ENCODE measurements around the gene HGS. TPM values are rescaled to one million over a fixed set of nuclear protein-coding genes. Genes with fewer than 3 reads are reported as not detected.

Gene HGS
- total RNA-seq, 1 experiment from 2014 or later: 187 TPM

DNA sequence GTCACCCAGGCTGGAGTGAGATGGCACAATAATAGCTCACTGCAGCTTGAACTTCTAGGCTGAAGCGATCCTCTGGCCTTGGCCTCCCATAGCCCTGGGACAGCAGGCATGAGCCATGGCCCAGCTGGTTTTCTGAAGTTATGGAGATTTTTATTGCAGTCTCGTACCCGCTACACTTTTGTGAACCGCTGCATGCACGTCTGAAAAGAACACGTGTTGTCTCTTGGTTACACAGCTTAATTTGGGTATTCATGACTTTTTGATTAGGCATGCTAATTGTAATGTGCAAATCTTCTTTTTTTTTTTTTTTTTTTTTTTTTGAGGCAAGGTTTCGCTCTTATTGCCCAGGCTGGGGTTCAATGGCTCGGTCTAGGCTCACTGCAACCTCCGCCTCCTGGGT, 41.6 kb downstream of the HGS start:
- ChIA-PET POLR2A (ENCODE audit: low non-redundant PET) (no interaction called here), CTCF (no interaction called here)
- intact Hi-C loops (cut with micrococcal nuclease; ENCODE audit: unreplicated experiment): no loop called here
- Histone ChIP-seq H3K9me3 (ENCODE audit: low read depth, low read length, poor library complexity, severe bottlenecking) (no peaks in the 10 kb centered on the region), H3K27me3 (replicated peaks; ENCODE audit: insufficient read depth, low read depth, low read length, poor library complexity) (no peaks in the 10 kb centered on the region), H3K4me1 (ENCODE audit: insufficient read depth, low read length, poor library complexity, severe bottlenecking) (peaks cover 11% of the 10 kb centered on the region), H3K36me3 (ENCODE audit: insufficient read depth, low read length, poor library complexity, severe bottlenecking) (no peaks in the 10 kb centered on the region), H3K27ac (ENCODE audit: low read depth, low read length, poor library complexity, severe bottlenecking) (no peak overlapping the region), H3K4me3 (ENCODE audit: low read depth, low read length, poor library complexity, severe bottlenecking) (no peak overlapping the region)
- no peak for DNase-seq (ENCODE audit: low spot score)
- no peak for TF ChIP-seq EZH2 (IDR thresholded peaks at IDR 0.05; ENCODE audit: borderline replicate concordance, low read depth, low read length, poor library complexity, severe bottlenecking)
- no TSS peak for BruUV-seq (replicated peaks)

DNA sequence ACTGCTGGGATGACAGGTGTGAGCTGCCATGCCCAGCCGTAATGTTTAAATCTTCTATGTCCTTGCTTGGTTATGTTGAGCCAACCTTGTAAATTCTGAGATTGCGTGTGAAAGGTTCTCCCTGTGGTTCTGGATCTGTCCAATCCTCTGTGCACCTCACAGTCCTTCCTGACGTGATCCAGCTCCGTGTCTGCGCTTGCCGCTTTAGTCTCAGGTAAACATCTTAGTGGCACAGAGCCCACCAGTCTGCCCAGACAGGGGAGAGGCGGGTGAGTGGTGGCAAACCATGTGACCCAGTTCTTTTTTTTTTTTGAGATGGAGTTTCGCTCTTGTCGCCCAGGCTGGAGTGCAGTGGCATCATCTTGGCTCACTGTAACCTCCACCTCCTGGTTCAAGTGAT, 42.2 kb downstream of the HGS start:
- Histone ChIP-seq H3K4me1 (ENCODE audit: insufficient read depth, low read length, poor library complexity, severe bottlenecking) (peaks cover 12% of the 10 kb centered on the region), H3K36me3 (ENCODE audit: insufficient read depth, low read length, poor library complexity, severe bottlenecking) (no peaks in the 10 kb centered on the region), H3K9me3 (ENCODE audit: low read depth, low read length, poor library complexity, severe bottlenecking) (no peaks in the 10 kb centered on the region), H3K4me3 (ENCODE audit: low read depth, low read length, poor library complexity, severe bottlenecking) (no peak overlapping the region), H3K27me3 (replicated peaks; ENCODE audit: insufficient read depth, low read depth, low read length, poor library complexity) (no peaks in the 10 kb centered on the region), H3K27ac (ENCODE audit: low read depth, low read length, poor library complexity, severe bottlenecking) (no peak overlapping the region)
- no TSS peak for BruUV-seq (replicated peaks)
- intact Hi-C loops (cut with micrococcal nuclease; ENCODE audit: unreplicated experiment): no loop called here
- DNase-seq (ENCODE audit: low spot score): no peak
- ChIA-PET POLR2A (ENCODE audit: low non-redundant PET) (no interaction called here), CTCF (no interaction called here)
- TF ChIP-seq, protein P1, sequence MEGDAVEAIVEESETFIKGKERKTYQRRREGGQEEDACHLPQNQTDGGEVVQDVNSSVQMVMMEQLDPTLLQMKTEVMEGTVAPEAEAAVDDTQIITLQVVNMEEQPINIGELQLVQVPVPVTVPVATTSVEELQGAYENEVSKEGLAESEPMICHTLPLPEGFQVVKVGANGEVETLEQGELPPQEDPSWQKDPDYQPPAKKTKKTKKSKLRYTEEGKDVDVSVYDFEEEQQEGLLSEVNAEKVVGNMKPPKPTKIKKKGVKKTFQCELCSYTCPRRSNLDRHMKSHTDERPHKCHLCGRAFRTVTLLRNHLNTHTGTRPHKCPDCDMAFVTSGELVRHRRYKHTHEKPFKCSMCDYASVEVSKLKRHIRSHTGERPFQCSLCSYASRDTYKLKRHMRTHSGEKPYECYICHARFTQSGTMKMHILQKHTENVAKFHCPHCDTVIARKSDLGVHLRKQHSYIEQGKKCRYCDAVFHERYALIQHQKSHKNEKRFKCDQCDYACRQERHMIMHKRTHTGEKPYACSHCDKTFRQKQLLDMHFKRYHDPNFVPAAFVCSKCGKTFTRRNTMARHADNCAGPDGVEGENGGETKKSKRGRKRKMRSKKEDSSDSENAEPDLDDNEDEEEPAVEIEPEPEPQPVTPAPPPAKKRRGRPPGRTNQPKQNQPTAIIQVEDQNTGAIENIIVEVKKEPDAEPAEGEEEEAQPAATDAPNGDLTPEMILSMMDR (conservative IDR thresholded peaks at IDR 0.05; ENCODE audit: low read depth, low read length): no peak
- no peak for TF ChIP-seq EZH2 (IDR thresholded peaks at IDR 0.05; ENCODE audit: borderline replicate concordance, low read depth, low read length, poor library complexity, severe bottlenecking)

DNA sequence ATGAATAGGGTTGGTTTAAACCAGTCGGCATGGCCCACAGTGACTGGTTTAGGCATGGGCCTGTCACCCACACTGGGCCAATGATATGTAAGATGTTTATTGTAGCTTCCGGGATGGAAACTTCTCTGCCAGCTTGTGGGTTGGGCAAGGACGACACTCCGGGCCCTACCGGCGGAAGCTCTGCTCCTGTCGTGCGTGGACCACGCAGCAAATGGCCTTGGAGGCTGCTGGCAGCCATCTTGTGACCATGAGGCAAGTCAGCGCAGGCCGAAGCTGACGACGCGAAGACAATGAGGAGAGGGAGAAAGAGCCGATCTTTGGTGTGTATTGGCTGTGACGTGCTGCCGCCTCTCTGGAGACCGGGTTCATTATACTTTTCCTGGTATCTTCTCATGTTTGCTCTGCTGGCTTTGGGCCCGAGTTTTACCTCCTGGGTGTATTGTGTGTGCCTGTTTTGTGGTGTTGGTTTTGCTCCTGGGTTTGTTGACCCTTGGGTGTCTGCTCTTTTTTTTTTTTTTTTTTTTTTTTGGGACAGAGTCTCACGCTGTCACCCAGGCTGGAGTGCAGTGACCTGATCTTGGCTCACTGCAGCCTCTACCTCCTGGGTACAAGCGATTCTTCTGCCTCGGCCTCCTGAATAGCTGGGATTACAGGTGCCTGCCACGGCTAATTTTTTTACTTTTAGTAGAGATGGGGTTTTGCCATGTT, 43.7 kb downstream of the HGS start:
- no peak for TF ChIP-seq EZH2 (IDR thresholded peaks at IDR 0.05; ENCODE audit: borderline replicate concordance, low read depth, low read length, poor library complexity, severe bottlenecking)
- TF ChIP-seq, protein P1 (conservative IDR thresholded peaks at IDR 0.05; ENCODE audit: low read depth, low read length): no peak
- H3K27ac ChIP-seq (ENCODE audit: low read depth, low read length, poor library complexity, severe bottlenecking): no peak overlapping the region
- H3K9me3 ChIP-seq (ENCODE audit: low read depth, low read length, poor library complexity, severe bottlenecking): no peaks in the 10 kb centered on the region
- no peaks in the 10 kb centered on the region for H3K36me3 ChIP-seq (ENCODE audit: insufficient read depth, low read length, poor library complexity, severe bottlenecking)
- intact Hi-C loops (cut with micrococcal nuclease; ENCODE audit: unreplicated experiment): no loop called here
- no peaks in the 10 kb centered on the region for H3K27me3 ChIP-seq (replicated peaks; ENCODE audit: insufficient read depth, low read depth, low read length, poor library complexity)
- DNase-seq (ENCODE audit: low spot score): no peak
- H3K4me3 ChIP-seq (ENCODE audit: low read depth, low read length, poor library complexity, severe bottlenecking): no peak overlapping the region
- CTCF ChIA-PET: interaction anchor here (0.5 kb wide), 1 partner anchor 52 kb away, joined by 4 read pairs; no protein-coding TSS in a partner anchor
- POLR2A ChIA-PET (ENCODE audit: low non-redundant PET): interaction anchor here (0.6 kb wide), 1 partner anchor 197 kb away, joined by 4 read pairs; no protein-coding TSS in a partner anchor
- H3K4me1 ChIP-seq (ENCODE audit: insufficient read depth, low read length, poor library complexity, severe bottlenecking): peaks cover 20% of the 10 kb centered on the region
- BruUV-seq (replicated peaks): no TSS peak

Measured in A673 (cell line).